Kidney (tissue), 14 donors: ENCODE data around the gene C1QC. TPM values are rescaled to one million over a fixed set of nuclear protein-coding genes. Genes with fewer than 3 reads are reported as not detected.
"Not testable (repeated sequence)": the region's sequence is repeated elsewhere in the genome, so short reads cannot be mapped to it uniquely, and the experiment has no call there.

Source experiments
- DNase-seq, 5 donors: peaks; one replicate each; pipeline ENCODE4 v3.0.0-alpha.2; 2013 to 2020
- FAIRE-seq: peaks from 2 replicates; lab custom pipeline; 2012; peaks lifted over from hg19 to GRCh38; lab: Jason Lieb, UNC
- H3K27ac ChIP-seq, 2 donors: one replicate each; pipeline ENCODE4 v1.7.0; 2013; ENCODE audit warnings: low read depth in 2 of 2, low read length in 2 of 2, inconsistent platforms in 1 of 2
- H3K27me3 ChIP-seq: one replicate; pipeline ENCODE4 v1.7.1; 2013; ENCODE audit warnings: low read length, inconsistent platforms; ENCODE audit not compliant: control insufficient read depth, insufficient read depth
- H3K36me3 ChIP-seq, 3 donors: one replicate each; pipeline versions ENCODE4 v1.7.0 to v1.7.1; 2013; ENCODE audit warnings: low read length in 3 of 3, control low read depth in 1 of 3, inconsistent platforms in 1 of 3; ENCODE audit not compliant: insufficient read depth in 3 of 3, control insufficient read depth in 2 of 3
- H3K4me1 ChIP-seq, 3 donors: one replicate each; pipeline versions ENCODE4 v1.7.0 to v1.7.1; 2013; ENCODE audit warnings: low read length in 3 of 3, inconsistent platforms in 1 of 3, low read depth in 1 of 3; ENCODE audit not compliant: control insufficient read depth in 2 of 3, insufficient read depth in 2 of 3
- H3K4me3 ChIP-seq, 3 donors: one replicate each; pipeline versions ENCODE4 v1.7.0 to v1.8.1; 2013; ENCODE audit warnings: low read length in 3 of 3, control low read depth in 1 of 3, inconsistent platforms in 1 of 3
- H3K9ac ChIP-seq, 3 donors: one replicate each; pipeline versions ENCODE4 v1.7.0 to v1.7.1; 2013; ENCODE audit warnings: low read length in 3 of 3, control low read depth in 1 of 3, inconsistent platforms in 1 of 3
- H3K9me3 ChIP-seq, 3 donors: one replicate each; pipeline versions ENCODE4 v1.7.0 to v1.7.1; 2013; ENCODE audit warnings: low read length in 3 of 3, control low read depth in 1 of 3, inconsistent platforms in 1 of 3; ENCODE audit not compliant: control insufficient read depth in 2 of 3, insufficient read depth in 1 of 3
- CTCF ChIP-seq: IDR thresholded peaks from 3 replicates; pipeline ENCODE4 v1.5.1; 2012; ENCODE audit warnings: mild to moderate bottlenecking, moderate library complexity, borderline replicate concordance; ENCODE audit not compliant: insufficient read depth; ENCODE audit errors: extremely low read depth
- intact Hi-C: fragments of 100-400 bp; cut with DNase I; formaldehyde crosslinking; loops from one replicate; pipeline ENCODE4 v1.11.1; 2022
- polyA plus RNA-seq: library from polyadenylated mRNA; stranded (reverse); fragments of 350-450 nt; fragmentation: Illumina TruSeq; extraction: RNeasy Lipid Tissue Mini Kit (QIAGEN cat#74804); gene quantifications from one replicate; pipeline ENCODE4 v1.2.3, GENCODE V29; 2014; ENCODE audit warnings: low read depth, low replicate concordance; ENCODE audit not compliant: insufficient read depth
- total RNA-seq: library from RNA; stranded (reverse); fragmentation: NEBNext Ultra II Directional; extraction: Animal tissue kit (Norgen Biotek cat#: 25700); gene quantifications from one replicate; pipeline ENCODE4 v1.2.1, GENCODE V29; 2021
- donor health status: control.
- donor health status: control.
- donor health status: control.
- donor health status: control.
- donor health status: control.
- donor health status: DM: yes; HTN: yes; CAD: no.
- donor health status: Normal renal cell carcinoma (clear cell type).

C1QC gene
- total and polyA plus RNA-seq, 2 donors from 2014 or later, result 57.4 to 287 TPM

DNA sequence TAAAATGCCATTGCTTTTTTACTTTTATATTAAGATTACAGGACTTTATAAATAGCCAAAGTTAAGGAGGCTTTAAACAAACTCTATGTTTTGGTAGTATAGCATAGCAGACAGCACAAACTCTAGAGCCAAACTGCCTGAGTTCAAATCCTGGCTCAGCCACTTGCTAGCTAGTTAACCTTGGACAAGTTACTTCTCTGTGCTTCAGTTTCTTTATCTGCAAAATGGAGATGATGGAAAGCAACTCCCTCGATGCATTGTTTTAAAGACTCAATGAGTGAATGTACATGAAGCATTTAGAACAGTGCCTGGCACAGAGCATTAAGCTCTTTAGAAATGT, 30.9 kb downstream of the C1QC start:
- Histone ChIP-seq H3K9me3 (no peaks in the 10 kb centered on the region), H3K27ac (no peak overlapping the region), H3K4me3 (no peak overlapping the region), H3K4me1 (no peaks in the 10 kb centered on the region), H3K9ac (no peak overlapping the region), H3K27me3 (no peaks in the 10 kb centered on the region), H3K36me3 (no peaks in the 10 kb centered on the region)
- TF ChIP-seq CTCF, result no peak
- DNase-seq (no peak), FAIRE-seq (no peak)
- intact Hi-C loops, result no loop called here

DNA sequence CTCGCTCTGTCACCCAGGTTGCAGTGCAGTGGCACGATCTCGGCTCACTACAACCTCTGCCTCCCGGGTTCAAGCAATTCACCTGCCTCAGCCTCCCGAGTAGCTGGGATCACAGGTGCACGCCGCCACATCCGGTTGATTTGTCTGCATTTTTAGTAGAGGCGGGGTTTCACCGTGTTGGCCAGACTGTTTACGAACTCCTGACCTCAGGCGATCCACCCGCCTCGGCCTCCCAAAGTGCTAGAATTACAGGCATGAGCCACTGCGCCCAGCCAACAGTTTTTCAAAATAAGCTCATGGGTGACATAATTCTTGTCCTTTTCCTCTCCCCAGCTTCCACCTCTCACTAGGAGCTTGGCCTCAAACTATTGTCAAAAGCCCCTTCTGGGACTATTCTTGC, 32.7 kb downstream of the C1QC start:
- FAIRE-seq, intact Hi-C loops, H3K9ac ChIP-seq, H3K9me3 ChIP-seq, H3K4me1 ChIP-seq, H3K4me3 ChIP-seq, H3K36me3 ChIP-seq, DNase-seq, H3K27me3 ChIP-seq, H3K27ac ChIP-seq: not testable (repeated sequence)

DNA sequence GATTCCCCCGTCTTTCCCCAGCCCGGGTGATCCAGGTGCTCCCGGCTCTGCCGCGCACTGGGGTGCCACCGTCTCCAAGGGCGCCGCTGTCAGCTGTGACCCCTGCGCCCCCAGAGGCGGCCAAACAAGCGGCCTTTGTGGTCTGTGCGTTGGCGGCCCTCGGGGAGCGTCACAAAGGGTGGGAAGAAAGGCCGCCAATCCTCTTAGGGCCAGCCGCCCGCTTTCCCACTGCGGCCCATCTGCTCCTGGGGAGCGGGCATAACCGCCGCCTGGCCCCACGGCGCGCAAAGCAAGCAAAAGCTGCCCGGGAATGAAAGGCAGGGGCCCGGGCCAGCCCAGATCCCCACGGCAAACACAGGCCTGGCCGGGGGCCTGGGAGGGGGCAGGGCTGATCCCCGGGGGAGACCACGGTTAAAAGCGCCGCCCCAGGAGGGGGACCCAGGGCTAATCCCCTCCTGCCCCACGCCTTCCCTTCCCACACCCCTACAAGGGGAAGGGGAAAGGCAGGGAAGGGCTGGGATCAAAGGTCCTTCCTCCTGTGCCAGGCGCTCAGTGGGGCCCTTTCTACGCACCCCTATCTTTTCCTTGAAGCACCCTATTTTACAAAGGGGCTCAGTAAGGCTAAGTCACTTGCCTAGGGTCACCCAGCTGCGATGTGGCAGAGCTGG, 33.6 kb downstream of the C1QC start:
- FAIRE-seq (no peak), DNase-seq (no peak)
- no peaks in the 10 kb centered on the region for H3K36me3 ChIP-seq
- no peak overlapping the region for H3K4me3 ChIP-seq
- no peaks in the 10 kb centered on the region for H3K27me3 ChIP-seq
- intact Hi-C loops, result no loop called here
- H3K9me3 ChIP-seq, result no peaks in the 10 kb centered on the region
- H3K9ac ChIP-seq, result no peak overlapping the region
- no peak overlapping the region for H3K27ac ChIP-seq
- no peak for TF ChIP-seq CTCF
- no peaks in the 10 kb centered on the region for H3K4me1 ChIP-seq

- intact Hi-C loops, result no loop called here
- FAIRE-seq, result no peak
These were observed 34.8 kb downstream of the C1QC start for GRCh38 chr1:22677931-22678896.

More at GRCh38 chr1:22677931-22678896, 34.8 kb downstream of the C1QC start:
- no peak for DNase-seq
- Histone ChIP-seq H3K27me3 (no peaks in the 10 kb centered on the region), H3K9me3 (no peaks in the 10 kb centered on the region), H3K9ac (no peak overlapping the region), H3K36me3 (no peaks in the 10 kb centered on the region), H3K4me3 (no peak overlapping the region), H3K27ac (no peak overlapping the region), H3K4me1 (no peaks in the 10 kb centered on the region)
- TF ChIP-seq CTCF, result no peak
